DMS114 treated with DMSO at 0.1 percent for 48 hours (cell line): ENCODE measurements around the gene PTPRD.
"Not testable (repeated sequence)": the region's sequence is repeated elsewhere in the genome, so short reads cannot be mapped to it uniquely, and the experiment has no call there.

ENCODE experiments used
- DNase-seq: peaks from one replicate; lab custom pipeline; 2025; ENCODE audit not compliant: unreplicated experiment; lab: John Stamatoyannopoulos, UW

The PTPRD gene

DNA sequence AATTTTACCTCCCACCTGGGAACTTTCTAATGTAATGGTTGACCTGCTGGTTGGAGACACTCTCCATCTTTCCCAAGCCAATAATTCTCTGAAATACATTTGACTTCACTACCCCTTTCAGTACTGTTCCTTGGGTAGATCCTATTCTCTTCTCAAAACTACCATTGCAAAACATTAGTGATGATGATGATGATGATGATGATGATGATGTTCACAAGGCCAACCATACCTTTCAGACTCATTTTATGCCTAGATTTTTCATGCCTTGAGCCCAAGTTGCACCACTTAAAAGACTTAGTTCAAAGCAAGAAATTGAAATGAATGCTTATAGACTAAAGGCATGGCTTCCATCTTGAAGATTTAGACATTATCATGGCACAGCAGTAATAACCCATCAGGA lies 1672.2 kb downstream of the PTPRD start:
- DNase-seq, result no peak

DNA sequence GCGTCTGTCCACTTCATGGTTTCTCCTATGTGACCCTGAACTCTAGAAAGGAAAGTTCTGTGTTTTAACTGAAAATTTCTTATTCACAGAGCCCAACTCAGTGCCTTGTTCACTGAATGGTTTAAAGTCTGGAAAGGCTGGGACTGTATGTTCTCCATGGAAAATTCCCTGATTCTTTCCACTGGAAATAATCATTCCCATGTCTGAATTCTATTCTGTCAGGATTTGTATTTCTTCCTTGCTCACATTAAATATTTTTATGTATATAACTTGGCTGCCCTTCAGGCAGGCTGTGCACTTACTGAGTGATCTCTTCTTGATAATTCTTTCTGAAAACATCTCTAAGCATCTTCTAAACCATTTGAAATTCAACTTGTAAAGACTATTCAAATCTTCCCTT lies 1686.3 kb downstream of the PTPRD start:
- DNase-seq, result no peak

DNA sequence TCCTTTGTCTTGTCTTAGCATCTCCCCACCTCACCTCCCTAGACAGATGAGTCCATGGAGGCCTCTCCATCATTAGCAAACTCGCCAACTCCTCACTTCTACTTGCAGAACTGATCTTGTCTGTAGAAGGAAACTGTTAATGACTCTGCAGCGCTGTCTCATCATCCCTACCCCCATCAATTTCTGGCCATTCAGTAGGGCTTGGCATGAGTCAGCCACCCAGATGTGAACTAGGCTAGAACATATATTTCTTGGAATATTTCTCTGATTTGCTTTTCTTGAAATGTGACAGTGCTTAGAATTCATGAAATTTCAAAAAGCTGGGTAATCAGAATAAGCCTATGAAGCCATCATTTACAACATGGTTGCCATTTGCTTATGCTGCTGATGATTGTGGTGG lies 1688.2 kb downstream of the PTPRD start:
- no peak for DNase-seq

DNA sequence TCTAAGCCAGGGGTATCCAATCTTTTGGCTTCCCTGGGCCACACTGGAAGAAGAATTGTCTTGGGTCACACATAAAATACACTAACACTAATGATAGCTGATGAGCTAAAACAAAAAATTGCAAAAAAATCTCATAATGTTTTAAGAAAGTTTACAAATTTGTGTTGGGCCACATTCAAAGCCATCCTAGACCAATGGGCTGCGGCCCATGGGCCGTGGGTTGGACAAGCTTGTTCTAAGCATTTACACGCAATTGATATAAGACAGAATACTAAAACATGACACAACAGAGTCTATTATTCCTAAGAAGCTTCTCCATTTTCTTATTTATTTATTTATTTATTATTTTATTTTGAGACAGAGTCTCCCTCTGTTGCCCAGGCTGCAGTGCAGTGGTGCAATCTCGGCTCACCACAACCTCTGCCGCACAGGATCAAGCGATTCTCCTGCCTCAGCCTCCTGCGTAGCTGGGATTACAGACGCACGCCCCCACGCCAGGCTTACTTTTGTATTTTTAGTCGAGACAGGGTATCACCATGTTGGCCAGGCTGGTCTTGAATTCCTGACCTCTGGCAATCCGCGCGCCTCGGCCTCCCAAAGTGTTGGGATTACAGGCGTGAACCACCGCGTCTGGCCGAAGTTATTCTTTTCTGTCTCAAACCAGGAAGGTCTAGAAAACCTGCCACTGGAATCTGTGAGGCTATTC lies 1692.2 kb downstream of the PTPRD start:
- DNase-seq, result not testable (repeated sequence)

DNA sequence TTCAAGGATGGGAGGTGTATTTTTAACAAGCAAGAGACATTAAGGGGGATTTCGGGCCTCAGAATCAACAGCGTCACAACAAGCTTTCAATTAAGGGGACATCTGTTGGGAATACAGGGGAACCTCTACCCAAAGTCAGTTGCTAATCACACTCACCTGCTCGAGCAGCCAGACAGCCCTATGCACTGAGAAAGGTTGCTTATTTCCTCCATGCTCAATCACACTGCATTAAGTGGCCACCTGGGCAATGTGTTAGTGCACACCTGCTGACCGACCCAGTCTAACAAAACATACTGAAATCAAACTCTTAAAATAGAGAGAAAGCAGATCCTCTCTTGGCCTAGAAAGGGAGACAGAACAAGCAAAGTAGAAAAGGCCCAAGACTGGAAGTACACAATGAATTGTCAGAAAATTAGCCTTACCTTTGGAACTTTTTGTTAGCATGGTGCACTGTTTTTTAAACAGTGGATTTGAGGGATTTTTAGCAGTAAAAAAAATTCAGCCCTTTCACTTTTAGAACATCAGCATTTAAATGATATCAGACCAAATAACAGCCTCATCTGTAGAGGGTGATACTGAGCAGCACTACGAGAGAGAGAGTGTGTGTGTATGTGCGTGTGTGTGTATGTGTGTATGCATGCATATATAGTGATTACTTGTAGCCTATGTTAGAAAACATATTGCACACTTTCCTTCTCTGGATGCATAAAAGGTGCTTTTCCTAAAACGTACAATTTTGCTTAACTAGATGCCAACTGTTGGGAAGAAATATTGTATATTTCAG lies 1694.7 kb downstream of the PTPRD start:
- no peak for DNase-seq

DNA sequence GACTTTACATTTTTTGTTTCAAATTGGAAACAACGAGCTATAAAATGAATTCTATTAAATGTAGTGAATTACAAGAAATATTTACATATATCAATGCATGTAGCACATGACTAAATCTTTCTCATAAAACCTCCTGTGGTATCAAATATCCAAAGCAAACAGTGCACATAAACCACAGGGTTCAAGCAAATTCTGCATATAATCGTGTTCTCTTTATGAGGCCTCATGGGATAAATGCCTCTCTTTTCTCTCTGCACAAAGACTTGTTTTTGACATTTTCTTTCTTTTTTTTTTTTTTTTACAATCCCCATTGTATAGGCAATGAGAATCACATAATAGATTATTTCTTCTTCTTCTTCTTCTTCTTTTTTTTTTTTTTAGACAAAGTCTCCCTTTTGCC lies 1696.0 kb downstream of the PTPRD start:
- DNase-seq, result no peak

DNA sequence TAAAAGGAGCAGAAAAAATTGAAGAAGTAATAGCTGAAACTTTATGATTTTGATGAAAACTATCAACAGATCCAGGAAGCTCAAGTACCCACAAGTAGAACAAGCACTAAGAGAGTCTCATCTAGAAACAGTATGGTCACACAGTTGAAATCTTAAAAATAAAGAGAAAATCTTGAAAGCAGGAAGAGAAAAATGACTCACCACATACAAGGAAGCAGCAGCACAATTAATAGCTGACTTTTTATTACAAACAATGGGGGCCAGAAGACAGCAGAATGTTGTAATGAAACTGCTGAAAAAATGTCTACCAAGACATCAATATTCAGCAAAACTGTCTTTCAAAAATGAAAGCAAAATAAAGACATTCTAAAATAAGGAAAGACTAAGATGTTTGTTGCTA lies 1704.9 kb downstream of the PTPRD start:
- DNase-seq, result no peak

DNA sequence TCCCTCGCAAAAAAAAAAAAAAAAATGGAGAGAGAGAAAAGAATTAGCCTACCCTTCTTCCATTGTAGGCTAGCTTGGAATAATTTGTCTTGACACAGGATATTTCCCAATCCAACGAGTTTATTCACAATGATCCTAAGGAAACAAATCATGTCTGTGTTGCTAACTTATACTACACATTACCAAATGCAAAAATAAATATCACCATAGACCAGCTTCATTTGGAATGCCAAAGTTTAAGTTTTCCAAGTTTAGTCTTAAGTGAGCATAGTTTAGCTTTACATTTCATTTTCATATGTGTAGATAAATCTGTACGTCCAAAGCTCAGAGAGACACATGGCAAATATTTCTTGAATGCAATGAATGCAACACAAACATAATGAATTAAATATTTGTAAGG lies 1707.1 kb downstream of the PTPRD start:
- no peak for DNase-seq

DNA sequence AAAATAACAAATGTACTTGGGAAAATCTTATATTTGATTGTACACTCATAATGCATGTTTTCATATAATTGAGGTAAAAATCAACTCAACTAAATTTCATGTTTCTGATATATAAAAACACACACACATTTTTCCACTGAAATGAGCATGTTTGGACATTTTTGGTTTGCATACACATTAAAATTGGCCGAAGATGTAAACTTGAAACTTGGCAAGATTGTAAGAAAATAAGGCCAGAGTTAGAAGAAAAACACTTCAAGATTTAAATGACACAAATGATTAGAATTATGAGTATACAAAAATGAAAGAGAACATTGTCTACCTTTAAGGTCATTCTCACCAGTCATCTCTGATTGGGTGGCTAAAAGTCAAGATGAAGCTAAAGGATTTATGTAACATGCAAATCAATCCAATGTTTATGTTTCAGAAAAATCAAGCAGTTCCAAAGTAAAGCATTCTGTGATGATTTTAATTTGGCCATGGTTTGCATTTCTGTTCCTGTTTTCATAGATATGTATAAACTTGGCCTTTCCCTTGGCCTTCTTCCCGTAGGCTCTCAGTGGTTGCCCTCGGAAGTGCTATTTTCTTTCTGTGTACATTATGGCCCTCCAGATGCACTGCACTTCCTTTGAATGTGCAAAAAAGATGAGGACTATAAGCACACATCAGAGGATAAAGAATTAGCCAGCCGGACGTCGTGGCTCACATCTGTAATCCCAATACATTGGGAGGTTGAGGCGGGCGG lies 1707.9 kb downstream of the PTPRD start:
- DNase-seq, result no peak

DNA sequence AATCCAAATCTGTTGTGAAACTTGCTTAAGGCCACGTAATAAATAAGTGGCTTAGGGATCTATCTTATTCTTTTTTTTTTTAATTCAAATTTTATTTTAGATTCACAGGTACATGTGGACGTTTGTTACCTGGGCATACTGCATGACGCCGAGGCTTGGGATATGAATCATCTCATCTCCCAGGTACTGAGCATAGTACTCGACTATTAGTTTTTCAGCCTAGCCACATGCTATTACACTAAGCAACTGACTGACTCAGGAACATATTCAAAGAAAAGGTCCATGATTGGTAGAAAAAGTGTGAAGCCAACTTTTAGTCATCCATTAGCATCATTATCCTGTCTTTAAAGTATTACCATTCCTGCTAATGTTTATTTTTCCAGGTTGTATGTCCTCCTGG lies 1709.7 kb downstream of the PTPRD start:
- no peak for DNase-seq

DNA sequence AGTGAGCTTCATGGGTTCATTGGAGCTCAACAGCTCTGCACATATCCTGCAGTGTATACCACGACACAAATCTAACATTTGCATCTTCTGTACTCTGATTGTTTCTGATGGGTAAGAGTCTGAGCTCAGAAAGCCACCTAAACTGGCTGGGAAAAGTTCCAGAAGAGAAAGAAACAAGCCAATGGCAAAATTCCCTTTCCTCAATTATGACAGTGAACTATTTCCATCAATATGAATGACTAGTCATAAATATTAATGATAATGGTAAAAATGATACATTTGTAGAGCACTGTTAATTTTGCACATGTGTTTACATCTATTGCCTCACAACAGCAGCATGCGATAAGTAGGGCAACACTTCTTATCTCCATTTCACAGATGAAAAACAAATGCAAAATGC lies 1711.7 kb downstream of the PTPRD start:
- DNase-seq, result no peak

DNA sequence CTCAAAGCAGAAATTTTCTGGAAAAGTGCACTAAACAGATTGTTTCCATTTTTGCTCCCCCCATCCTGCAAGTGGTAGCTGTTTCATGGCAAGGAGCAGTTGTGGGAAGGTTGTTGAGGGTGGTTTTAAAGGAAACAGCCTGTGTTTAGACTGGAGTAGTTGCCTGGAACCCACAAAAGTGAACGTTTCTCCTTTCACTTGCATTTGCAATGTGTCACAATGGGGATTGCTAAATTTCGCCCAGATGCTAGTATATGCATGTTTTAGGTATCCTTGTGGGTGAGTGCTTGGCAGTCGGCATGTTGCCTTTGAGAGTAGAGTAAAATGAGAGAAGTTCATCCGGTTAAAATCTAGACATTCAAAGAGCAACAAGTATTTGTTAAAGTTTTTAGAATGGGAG lies 1713.3 kb downstream of the PTPRD start:
- DNase-seq, result no peak

DNA sequence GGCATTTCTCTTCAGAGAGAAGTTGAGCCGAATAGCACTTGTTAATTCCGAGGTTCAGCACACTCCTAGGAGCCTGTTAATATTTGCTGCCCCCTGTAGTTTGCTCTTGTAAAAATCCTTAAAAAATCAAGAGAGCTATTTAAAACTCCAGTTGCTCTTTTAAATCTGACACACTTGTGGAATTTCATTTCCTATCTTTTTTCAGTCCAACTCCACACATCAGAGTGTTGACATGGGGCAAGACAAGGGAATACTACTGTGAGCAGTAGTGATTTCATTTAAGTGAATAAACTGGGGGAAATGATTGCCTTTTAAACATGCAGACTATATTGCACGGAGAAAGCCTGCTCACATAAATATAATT lies 1717.0 kb downstream of the PTPRD start:
- DNase-seq, result peak; percentile 1

DNA sequence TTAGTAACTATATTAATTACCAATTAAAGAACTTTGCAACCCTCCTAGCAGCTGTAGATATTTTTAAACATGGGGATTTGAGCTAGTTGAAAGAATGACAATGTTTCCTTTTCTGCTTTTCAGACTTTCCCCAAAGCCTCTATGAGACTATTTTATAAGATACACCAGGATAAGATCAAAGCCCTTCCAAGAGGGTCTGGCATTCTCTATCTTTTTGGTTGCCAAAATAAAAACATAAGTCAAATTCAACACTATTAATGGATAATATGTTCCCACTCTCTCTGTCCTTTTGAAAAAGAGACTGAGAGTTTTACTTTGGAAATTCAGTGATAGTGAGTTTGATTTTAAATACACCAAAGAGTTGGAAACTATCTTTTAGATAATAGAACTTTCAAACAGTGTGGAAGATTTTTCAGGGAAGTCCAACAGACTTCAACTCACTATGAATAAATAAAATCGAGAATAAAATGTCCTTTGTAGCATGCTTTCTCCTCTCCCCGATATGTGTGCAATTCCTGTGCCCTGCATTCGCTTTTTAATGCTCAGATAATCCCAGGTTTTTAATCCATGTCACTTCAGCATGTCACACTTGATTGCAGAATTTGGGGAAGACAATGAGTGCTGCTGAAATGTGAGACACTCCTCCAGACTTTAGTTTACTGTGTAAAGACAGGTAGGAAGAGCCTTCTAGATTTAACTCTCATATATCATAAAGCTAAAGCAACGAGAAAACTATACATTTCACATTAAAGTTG lies 1717.5 kb downstream of the PTPRD start:
- no peak for DNase-seq

DNA sequence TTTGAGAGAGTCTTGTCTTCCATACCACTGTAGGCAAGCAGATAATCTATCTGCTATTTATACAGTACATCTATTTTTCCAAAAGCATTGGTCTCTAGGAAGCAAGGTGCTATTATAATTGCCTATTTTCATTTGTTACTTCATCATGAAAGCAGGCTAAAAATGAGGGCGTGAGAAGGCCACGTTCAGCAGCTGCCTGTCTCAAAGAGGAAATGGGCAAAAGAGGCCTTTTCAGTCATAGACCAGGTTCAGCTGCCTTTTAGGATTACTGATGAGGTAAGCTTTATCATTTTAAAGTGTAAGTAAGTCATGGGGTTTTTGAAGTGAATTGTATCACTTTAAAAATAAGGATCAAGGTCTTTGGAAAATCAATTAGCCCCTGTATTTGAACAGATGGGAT lies 1722.1 kb downstream of the PTPRD start:
- no peak for DNase-seq

DNA sequence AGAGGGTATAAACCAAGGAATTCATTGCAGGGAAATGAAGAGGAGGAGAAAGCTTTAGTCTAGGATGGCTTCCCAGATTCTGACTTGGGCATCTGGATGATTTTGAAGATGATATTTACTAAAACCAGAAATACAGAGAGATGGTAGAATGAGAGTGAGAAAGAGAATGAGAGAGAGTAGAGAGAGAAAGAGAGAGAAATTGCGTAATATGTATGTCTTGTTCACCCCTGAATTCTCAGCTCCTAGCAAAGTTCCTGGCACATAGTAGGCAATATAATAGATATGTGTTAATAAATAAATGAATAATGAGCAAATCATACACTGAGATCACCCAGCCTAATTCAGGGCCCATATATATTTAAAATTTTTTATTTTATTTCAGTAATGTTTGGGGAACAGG lies 1723.7 kb downstream of the PTPRD start:
- DNase-seq, result no peak

DNA sequence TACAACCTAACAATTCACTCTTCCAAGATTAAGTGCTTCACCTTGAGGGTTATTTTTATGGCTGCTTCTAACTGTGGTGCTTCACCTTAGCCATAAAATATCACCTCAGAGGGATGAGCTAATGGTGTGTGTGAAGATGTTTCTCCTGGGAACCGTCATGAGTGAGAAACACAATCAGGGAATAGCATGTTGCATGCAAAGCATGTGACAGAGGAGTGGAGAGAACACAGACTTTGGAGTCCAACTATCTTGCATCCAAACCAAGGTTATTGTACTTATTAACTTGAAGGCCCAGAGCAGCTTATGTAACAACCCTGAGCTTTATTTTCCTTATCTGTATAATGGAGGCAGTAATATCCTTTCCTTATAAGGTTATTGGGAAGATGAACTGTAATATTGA lies 1724.2 kb downstream of the PTPRD start:
- DNase-seq, result no peak

DNA sequence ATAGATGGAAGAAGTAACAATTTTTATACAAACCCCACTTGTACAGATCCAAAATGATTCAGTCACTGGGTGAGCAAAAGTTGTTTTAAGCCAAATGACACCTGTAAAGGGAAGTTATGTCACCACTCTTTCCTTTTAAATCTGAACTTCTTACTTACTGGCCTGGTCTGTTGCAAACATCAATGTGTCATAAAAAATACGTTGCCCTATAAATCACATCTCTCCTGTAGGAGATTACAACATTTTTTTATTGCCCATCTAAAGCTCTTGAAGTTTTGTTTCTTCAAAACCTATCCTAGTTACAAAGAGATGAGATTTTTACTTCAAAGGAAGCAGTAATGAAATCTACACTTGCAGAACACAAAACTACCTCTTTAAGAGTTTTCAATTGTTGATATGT lies 1725.4 kb downstream of the PTPRD start:
- DNase-seq, result no peak

DNA sequence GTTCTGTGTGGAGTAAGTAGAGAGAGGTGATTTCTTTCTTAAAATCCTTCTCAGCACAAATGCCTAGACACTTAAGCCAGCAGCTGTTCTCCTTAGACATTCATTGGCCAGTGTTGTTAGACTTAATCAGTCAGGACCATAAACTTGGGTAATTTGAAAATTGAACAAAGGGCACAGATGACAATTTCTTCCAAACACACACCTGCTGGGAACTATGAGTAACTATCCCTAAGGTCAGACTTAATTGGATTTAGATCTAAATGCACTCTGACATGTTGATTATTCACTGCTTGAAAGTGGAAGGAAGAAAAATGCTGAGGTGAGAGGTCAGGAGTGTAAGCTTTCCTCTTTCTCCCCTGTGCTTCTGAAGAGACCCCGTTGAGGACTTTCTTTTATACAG lies 1729.5 kb downstream of the PTPRD start:
- DNase-seq, result no peak

DNA sequence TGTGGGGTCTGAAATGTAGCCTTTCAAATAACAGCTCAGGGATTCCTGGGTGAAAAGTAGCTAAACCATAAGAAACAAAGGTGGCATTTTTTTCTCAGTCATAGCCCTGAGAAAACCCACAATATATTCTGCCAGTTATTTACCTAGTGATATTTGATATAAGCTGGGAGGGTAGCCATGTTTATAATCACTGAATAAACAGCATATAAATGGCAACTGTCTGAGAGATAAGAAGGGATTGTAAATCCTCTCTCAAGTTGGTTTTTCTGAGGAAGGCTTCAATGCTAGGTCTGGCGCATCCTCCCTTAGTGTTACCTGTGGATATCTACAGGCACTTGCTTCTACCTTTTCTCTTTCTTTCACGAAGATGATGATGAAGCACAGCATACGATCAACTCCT lies 1732.7 kb downstream of the PTPRD start:
- DNase-seq, result no peak

DNA sequence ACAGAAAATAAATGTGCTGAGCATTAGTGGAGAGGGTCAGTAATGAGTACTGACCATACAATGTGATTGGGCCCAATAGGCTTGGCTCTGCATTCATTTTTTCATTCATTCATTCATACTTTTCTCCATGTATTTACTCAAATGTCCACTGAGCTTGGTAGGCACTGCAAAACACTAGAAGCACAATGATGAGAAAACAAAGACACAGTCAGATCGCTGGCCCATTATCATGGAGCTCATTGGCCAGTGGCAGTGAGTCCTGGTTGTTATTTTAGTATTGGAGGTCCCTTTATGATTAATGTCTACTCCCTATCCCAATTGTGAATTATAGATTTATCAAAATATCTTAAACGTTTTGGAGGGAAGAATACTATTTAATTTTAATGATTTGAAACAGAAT lies 1733.5 kb downstream of the PTPRD start:
- no peak for DNase-seq
